ENCODE measurements around the gene LDLRAD3.

Gene LDLRAD3

GRCh38 chr11:35967042-35967441 is 23.2 kb downstream of the LDLRAD3 start:
- no peak overlapping the region for H3K4me3 ChIP-seq (ENCODE audit: control insufficient read depth in 1 of 7, extremely low read depth in 1 of 7, insufficient read depth in 4 of 7, low read depth in 2 of 7, low read length in 6 of 7)
- DNase-seq: no peak
- ChIA-PET POLR2A (no interaction called here), CTCF (no interaction called here)
- no peak overlapping the region for H3K27ac ChIP-seq (ENCODE audit: insufficient read depth in 1 of 2, low read depth in 1 of 2, low read length in 2 of 2, poor library complexity in 1 of 2, severe bottlenecking in 2 of 2)
- no peaks in the 10 kb centered on the region for H3K36me3 ChIP-seq (ENCODE audit: control insufficient read depth in 4 of 4, insufficient read depth in 4 of 4, low read length in 3 of 4)
- H3K9me3 ChIP-seq (ENCODE audit: control extremely low read depth in 1 of 5, control insufficient read depth in 4 of 5, insufficient read depth in 2 of 5, low read depth in 1 of 5, low read length in 4 of 5): peaks cover 0 to 4% (median 0%) of the 10 kb centered on the region in 5 experiments
- H3K4me1 ChIP-seq (ENCODE audit: control extremely low read depth in 1 of 4, control insufficient read depth in 4 of 4, insufficient read depth in 4 of 4, low read length in 3 of 4): no peaks in the 10 kb centered on the region
- no peaks in the 10 kb centered on the region for H3K27me3 ChIP-seq (replicated peaks in 2 of 5; ENCODE audit: control insufficient read depth in 4 of 5, insufficient read depth in 5 of 5, low read length in 4 of 5)
- no CpG with 5 or more reads among the region's 2 CpGs for WGBS (ENCODE audit: insufficient coverage)

DNA sequence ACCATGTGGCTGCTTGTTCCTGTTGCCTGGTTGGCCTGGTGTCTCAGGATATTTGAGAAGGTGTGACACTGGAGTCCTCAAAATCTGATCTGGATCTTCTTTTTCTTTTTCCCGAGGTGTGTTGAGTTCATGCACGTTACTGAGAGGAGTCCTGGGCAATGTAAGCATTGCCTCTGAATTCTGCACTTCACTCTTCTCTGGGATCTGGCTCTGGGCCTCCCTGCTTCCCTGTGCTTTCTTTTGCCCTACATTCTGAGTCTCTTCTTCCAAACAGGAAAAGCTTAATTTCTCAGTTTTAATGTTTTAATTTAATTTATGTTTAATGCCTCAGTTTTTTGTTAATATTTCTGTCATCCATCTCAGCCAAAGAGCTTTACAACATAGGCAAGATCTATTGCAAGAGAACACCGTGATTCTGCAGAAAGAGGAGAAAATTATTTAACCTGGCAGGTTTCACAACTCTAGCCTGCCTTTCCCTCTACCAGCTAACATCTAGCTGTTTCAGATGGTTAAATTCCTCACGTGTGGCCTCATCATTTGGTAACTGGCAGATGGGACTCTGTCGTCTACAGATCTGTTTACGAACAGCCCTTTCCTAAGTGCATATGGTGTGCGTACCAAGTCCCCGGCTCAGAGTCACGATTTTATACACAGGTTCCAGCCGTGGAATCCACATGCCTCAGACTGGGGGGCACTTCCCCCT is 24.7 kb downstream of the LDLRAD3 start:
- Histone ChIP-seq H3K4me1 (ENCODE audit: control extremely low read depth in 1 of 4, control insufficient read depth in 4 of 4, insufficient read depth in 4 of 4, low read length in 3 of 4) (no peaks in the 10 kb centered on the region), H3K9me3 (ENCODE audit: control extremely low read depth in 1 of 5, control insufficient read depth in 4 of 5, insufficient read depth in 2 of 5, low read depth in 1 of 5, low read length in 4 of 5) (peaks cover 0 to 4% (median 1%) of the 10 kb centered on the region in 5 experiments), H3K27ac (ENCODE audit: insufficient read depth in 1 of 2, low read depth in 1 of 2, low read length in 2 of 2, poor library complexity in 1 of 2, severe bottlenecking in 2 of 2) (no peak overlapping the region), H3K36me3 (ENCODE audit: control insufficient read depth in 4 of 4, insufficient read depth in 4 of 4, low read length in 3 of 4) (no peaks in the 10 kb centered on the region), H3K4me3 (ENCODE audit: control insufficient read depth in 1 of 7, extremely low read depth in 1 of 7, insufficient read depth in 4 of 7, low read depth in 2 of 7, low read length in 6 of 7) (no peak overlapping the region), H3K27me3 (replicated peaks in 2 of 5; ENCODE audit: control insufficient read depth in 4 of 5, insufficient read depth in 5 of 5, low read length in 4 of 5) (no peaks in the 10 kb centered on the region)
- WGBS (ENCODE audit: insufficient coverage): 93% methylated on average over 10 of the region's 10 CpGs
- no peak for DNase-seq
- ChIA-PET POLR2A (interaction anchor here (0.6 kb wide), 1 partner anchor 8 kb away, joined by 3 read pairs; no protein-coding TSS in a partner anchor), CTCF (interaction anchor here (1.4 kb wide), 1 partner anchor 22 kb away, joined by 3 read pairs; no protein-coding TSS in a partner anchor)

DNA sequence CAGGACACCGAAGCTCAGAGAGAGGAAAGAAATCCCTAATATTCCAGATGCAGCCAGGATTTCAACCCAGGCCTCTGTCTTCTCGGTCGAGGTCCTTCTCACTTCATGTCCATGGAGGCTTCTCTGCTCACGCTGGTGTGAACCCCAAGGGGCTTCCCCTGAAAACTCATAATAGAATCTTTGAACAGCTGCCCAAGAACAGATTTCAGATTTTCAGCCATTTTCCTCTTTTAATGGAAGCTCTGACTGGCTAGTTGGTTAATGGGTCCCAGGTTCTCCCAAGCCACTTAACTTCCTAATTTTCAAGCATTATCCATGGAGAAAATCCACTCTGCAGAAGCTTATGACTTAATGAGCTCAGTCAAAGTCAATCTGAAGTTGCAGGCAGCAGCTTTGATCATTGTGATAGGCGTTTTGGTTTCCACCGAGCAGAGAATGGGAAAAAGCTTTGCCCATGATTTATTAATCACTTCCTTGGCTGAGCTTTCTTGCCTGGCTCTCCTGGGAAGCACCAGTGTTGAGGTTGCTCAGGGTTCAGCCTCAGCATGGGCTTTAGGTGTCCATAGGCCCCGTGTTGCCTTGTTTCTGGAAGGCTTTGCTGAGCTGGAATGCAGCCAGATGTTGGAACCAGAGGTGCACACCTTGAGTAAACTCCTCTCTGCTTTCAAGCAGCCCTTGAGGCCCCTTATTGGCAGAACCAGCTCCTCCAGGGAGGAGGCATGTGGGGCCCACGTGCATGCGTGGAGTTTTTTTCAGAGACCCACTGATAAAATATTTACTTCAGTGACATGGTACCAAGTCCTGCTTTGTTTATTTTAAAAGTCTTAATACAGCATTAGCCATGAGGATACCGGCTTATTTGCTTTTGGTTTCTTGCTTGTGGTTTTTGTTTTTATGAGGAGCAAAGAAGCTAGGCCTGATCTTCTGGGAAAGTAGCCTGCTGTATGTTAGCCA is 25.5 kb downstream of the LDLRAD3 start:
- CTCF ChIA-PET: interaction anchor here (1.4 kb wide), 1 partner anchor 22 kb away, joined by 3 read pairs; no protein-coding TSS in a partner anchor

DNA sequence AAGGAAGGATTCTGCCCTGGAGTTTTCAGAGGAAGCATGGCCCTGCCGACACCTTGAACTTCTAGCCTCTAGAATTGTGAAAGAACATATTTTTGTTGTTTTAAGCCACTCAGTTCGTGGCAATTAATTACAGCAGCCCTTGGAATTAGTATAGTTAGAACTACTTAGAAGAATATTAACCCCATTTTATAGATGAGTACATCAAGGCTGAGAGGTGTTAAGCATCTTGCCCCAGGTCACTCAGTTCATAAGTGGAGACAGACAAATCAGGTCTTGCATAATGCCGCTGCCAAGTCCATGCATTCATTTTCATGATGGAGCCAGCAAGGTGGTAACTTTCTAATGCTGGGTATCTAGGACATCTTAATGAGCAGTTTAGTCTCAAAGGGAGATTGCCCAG is 26.6 kb downstream of the LDLRAD3 start:
- H3K4me1 ChIP-seq (ENCODE audit: control extremely low read depth in 1 of 4, control insufficient read depth in 4 of 4, insufficient read depth in 4 of 4, low read length in 3 of 4): no peaks in the 10 kb centered on the region
- no peak for DNase-seq
- H3K27ac ChIP-seq (ENCODE audit: insufficient read depth in 1 of 2, low read depth in 1 of 2, low read length in 2 of 2, poor library complexity in 1 of 2, severe bottlenecking in 2 of 2): no peak overlapping the region
- peaks cover 1 to 7% (median 5%) of the 10 kb centered on the region in 5 experiments for H3K9me3 ChIP-seq (ENCODE audit: control extremely low read depth in 1 of 5, control insufficient read depth in 4 of 5, insufficient read depth in 2 of 5, low read depth in 1 of 5, low read length in 4 of 5)
- H3K27me3 ChIP-seq (replicated peaks in 2 of 5; ENCODE audit: control insufficient read depth in 4 of 5, insufficient read depth in 5 of 5, low read length in 4 of 5): no peaks in the 10 kb centered on the region
- CTCF ChIA-PET: no interaction called here
- 90% methylated on average over 2 of the region's 3 CpGs for WGBS (ENCODE audit: insufficient coverage)
- no peaks in the 10 kb centered on the region for H3K36me3 ChIP-seq (ENCODE audit: control insufficient read depth in 4 of 4, insufficient read depth in 4 of 4, low read length in 3 of 4)
- H3K4me3 ChIP-seq (ENCODE audit: control insufficient read depth in 1 of 7, extremely low read depth in 1 of 7, insufficient read depth in 4 of 7, low read depth in 2 of 7, low read length in 6 of 7): no peak overlapping the region
- POLR2A ChIA-PET: no interaction called here

More for the DNA sequence above, 25.5 kb downstream of the LDLRAD3 start:
- POLR2A ChIA-PET: interaction anchor here (0.6 kb wide), 1 partner anchor 9 kb away, joined by 3 read pairs; no protein-coding TSS in a partner anchor
- H3K36me3 ChIP-seq (ENCODE audit: control insufficient read depth in 4 of 4, insufficient read depth in 4 of 4, low read length in 3 of 4): no peaks in the 10 kb centered on the region
- 54% methylated on average over 8 of the region's 10 CpGs for WGBS (ENCODE audit: insufficient coverage)
- no peak overlapping the region for H3K27ac ChIP-seq (ENCODE audit: insufficient read depth in 1 of 2, low read depth in 1 of 2, low read length in 2 of 2, poor library complexity in 1 of 2, severe bottlenecking in 2 of 2)
- no peaks in the 10 kb centered on the region for H3K27me3 ChIP-seq (replicated peaks in 2 of 5; ENCODE audit: control insufficient read depth in 4 of 5, insufficient read depth in 5 of 5, low read length in 4 of 5)
- no peaks in the 10 kb centered on the region for H3K4me1 ChIP-seq (ENCODE audit: control extremely low read depth in 1 of 4, control insufficient read depth in 4 of 4, insufficient read depth in 4 of 4, low read length in 3 of 4)
- DNase-seq: no peak
- peaks cover 0 to 3% (median 2%) of the 10 kb centered on the region in 5 experiments for H3K9me3 ChIP-seq (ENCODE audit: control extremely low read depth in 1 of 5, control insufficient read depth in 4 of 5, insufficient read depth in 2 of 5, low read depth in 1 of 5, low read length in 4 of 5)
- no peak overlapping the region for H3K4me3 ChIP-seq (ENCODE audit: control insufficient read depth in 1 of 7, extremely low read depth in 1 of 7, insufficient read depth in 4 of 7, low read depth in 2 of 7, low read length in 6 of 7)

DNA sequence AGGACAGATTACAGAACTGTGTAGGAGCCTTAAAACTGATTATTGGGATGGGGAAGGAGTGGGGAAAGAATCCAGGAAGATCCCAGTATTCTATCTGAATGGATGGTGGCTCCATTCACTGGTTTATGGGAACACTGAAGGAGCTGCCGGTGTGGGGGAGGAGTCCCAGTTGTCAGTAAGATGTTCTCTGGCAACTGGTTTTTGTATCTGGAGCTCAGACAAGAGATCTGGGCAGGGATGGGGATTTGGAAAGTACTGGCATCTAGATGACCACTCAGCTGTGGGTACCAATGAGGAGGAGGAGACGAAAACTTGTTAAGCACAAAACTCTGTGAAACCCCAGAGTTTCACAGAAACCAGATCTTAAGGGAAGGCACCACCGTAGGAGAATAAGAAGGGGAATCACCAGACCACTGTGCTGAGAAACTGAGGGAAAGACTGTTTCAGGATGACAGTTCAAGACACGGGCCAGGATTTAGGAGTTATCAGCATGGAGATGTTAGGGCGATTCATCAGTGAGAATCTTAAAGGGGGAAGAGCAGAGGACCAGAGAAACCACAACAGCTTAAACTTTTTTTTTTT is 28.1 kb downstream of the LDLRAD3 start:
- Histone ChIP-seq H3K27ac (ENCODE audit: insufficient read depth in 1 of 2, low read depth in 1 of 2, low read length in 2 of 2, poor library complexity in 1 of 2, severe bottlenecking in 2 of 2) (no peak overlapping the region), H3K36me3 (ENCODE audit: control insufficient read depth in 4 of 4, insufficient read depth in 4 of 4, low read length in 3 of 4) (no peaks in the 10 kb centered on the region), H3K27me3 (replicated peaks in 2 of 5; ENCODE audit: control insufficient read depth in 4 of 5, insufficient read depth in 5 of 5, low read length in 4 of 5) (no peaks in the 10 kb centered on the region), H3K4me3 (ENCODE audit: control insufficient read depth in 1 of 7, extremely low read depth in 1 of 7, insufficient read depth in 4 of 7, low read depth in 2 of 7, low read length in 6 of 7) (no peak overlapping the region), H3K9me3 (ENCODE audit: control extremely low read depth in 1 of 5, control insufficient read depth in 4 of 5, insufficient read depth in 2 of 5, low read depth in 1 of 5, low read length in 4 of 5) (peaks cover 1 to 8% (median 5%) of the 10 kb centered on the region in 5 experiments), H3K4me1 (ENCODE audit: control extremely low read depth in 1 of 4, control insufficient read depth in 4 of 4, insufficient read depth in 4 of 4, low read length in 3 of 4) (no peaks in the 10 kb centered on the region)
- 100% methylated on average over 3 of the region's 5 CpGs for WGBS (ENCODE audit: insufficient coverage)
- DNase-seq: no peak
- POLR2A ChIA-PET: no interaction called here
- CTCF ChIA-PET: no interaction called here

DNA sequence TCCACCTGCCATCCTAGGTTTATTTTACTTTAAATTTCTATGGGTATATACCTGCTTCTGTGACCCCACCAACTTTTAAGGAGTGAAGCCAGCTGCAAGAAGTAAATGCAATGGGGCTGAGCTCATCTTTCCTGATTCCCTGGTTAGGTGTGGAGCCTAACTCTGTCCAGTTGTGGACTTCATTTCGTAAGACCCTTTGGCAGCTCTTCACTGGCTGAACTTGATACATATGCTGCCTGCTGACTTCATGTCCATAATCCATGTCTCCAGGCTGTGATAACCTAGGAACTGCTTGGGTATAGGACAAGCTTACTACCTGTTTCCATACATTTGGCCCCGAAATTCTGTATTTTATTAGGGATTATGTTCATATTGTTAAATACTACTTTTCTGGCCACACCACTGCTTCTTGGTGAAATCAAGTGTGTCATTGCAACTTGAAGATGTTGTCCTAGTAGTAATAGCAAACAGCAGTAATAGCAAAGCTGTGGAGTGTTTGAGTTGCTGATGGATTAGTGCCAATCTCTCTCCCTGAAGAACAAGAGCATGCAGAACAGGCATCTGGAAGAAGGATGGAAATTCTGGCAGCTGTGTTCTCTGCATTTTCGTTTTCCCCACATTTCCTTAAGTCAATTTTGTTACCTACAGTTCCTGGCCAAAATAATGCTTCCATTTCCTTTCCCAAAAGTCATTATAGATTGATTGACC is 31.2 kb downstream of the LDLRAD3 start:
- no peak overlapping the region for H3K27ac ChIP-seq (ENCODE audit: insufficient read depth in 1 of 2, low read depth in 1 of 2, low read length in 2 of 2, poor library complexity in 1 of 2, severe bottlenecking in 2 of 2)
- H3K4me3 ChIP-seq (ENCODE audit: control insufficient read depth in 1 of 7, extremely low read depth in 1 of 7, insufficient read depth in 4 of 7, low read depth in 2 of 7, low read length in 6 of 7): no peak overlapping the region
- POLR2A ChIA-PET: no interaction called here
- H3K27me3 ChIP-seq (replicated peaks in 2 of 5; ENCODE audit: control insufficient read depth in 4 of 5, insufficient read depth in 5 of 5, low read length in 4 of 5): no peaks in the 10 kb centered on the region
- CTCF ChIA-PET: no interaction called here
- no peak for DNase-seq
- no peaks in the 10 kb centered on the region for H3K36me3 ChIP-seq (ENCODE audit: control insufficient read depth in 4 of 4, insufficient read depth in 4 of 4, low read length in 3 of 4)
- no peaks in the 10 kb centered on the region for H3K4me1 ChIP-seq (ENCODE audit: control extremely low read depth in 1 of 4, control insufficient read depth in 4 of 4, insufficient read depth in 4 of 4, low read length in 3 of 4)
- WGBS (ENCODE audit: insufficient coverage): 88% methylated on average over 1 of the region's 3 CpGs
- peaks cover 1 to 10% (median 5%) of the 10 kb centered on the region in 5 experiments for H3K9me3 ChIP-seq (ENCODE audit: control extremely low read depth in 1 of 5, control insufficient read depth in 4 of 5, insufficient read depth in 2 of 5, low read depth in 1 of 5, low read length in 4 of 5)

Data from common myeloid progenitor, CD34-positive (primary cell).